8988T (cell line): ENCODE results near the gene ZNF302.
"Not testable (repeated sequence)": the region's sequence is repeated elsewhere in the genome, so short reads cannot be mapped to it uniquely, and the experiment has no call there.

Experiments used
- DNase-seq: peaks from one replicate; pipeline ENCODE4 v3.0.0; 2011

ZNF302 gene

DNA sequence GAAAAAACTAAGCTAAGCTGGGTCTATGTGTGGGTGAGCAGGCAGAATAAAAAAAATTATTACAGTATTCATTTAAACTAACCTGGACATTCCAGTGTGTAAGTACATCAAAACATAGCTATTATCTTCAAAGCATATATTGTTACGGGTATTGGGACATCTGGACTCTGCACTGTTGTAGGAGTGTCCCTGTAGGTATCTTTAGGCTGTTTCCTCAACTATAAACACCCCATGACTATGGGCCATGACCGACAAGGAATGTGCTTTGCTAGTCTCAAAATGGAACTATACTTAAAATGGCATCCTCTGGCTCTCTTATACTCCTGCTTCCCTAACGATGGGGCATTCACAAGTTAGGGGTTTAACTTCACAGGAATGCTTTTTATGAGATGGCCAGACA is 3.9 kb upstream of the ZNF302 start:
- DNase-seq, result no peak

GRCh38 chr19:34675250-34675649 is 2.2 kb upstream of the ZNF302 start:
- DNase-seq, result no peak

- DNase-seq, result no peak
These were observed 1.6 kb upstream of the ZNF302 start for GRCh38 chr19:34675919-34676318.

GRCh38 chr19:34676697-34677385 is 637 bp upstream of the ZNF302 start, which contains the start of gene SCGB2B2:
Gene SCGB2B2, minus strand, starts transcription at chr19:34677159. Its CDS starts 82,596 bp downstream, at chr19:34594563.
- DNase-seq, result peak; percentile 46

- DNase-seq, result no peak
These were observed 571 bp downstream of the ZNF302 start for GRCh38 chr19:34678085-34678412.

GRCh38 chr19:34678421-34678820 is 943 bp downstream of the ZNF302 start:
- no peak for DNase-seq

DNA sequence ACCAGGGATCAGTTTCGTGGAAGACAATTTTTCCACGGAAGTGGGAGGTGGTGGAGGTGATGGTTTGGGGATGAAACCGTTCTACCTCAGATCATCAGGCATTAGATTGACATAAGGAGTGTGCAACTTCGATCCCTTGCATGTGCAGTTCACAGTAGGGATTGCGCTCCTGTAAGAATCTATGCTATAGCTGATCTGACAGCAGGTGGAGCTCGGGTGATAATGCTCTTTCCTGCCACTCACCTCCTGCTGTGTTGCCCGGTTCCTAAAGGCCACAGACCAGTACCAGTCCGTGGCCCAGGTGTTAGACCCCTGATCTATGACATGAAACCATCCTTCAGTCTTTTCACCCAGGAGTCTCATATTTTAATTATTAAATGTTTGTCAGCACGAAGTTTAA is 4.0 kb downstream of the ZNF302 start:
- no peak for DNase-seq

DNA sequence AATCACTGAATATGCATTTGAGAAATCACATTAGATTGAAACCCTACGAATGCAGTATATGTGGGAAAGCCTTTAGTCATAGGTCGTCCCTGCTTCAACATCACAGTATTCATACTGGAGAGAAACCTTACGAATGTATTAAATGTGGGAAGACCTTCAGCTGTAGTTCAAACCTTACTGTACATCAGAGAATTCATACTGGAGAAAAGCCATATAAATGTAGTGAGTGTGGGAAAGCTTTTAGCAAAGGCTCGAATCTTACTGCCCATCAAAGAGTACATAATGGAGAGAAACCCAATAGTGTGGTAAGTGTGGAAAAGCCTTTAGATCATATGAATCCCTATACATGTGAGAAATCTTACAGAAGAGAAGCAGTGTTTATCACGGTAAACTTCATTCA is 7.8 kb downstream of the ZNF302 start:
- not testable (repeated sequence) for DNase-seq

- no peak for DNase-seq
These were observed 9.0 kb downstream of the ZNF302 start for GRCh38 chr19:34686455-34686854.

DNA sequence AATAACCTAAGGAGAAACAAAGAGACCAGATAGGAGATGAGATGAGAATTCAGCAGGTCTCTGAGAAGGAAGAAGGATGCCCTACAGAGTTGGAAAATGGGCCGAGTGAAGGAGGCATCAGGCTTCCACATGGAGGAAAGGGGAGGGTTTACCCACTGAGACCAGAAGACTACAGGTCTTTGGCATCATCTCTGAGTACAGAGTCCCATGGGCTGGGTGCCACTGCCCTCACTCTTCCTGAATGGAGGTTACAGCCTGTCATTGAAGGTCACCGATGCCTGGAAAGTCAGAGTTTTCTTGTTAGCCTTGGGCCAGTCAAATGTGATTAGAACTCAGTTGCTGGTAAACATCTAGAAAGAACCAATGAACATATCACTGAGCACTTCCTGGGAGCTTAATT is 9.9 kb downstream of the ZNF302 start:
- no peak for DNase-seq

GRCh38 chr19:34688592-34688991 is 11.1 kb downstream of the ZNF302 start:
- DNase-seq, result no peak

DNA sequence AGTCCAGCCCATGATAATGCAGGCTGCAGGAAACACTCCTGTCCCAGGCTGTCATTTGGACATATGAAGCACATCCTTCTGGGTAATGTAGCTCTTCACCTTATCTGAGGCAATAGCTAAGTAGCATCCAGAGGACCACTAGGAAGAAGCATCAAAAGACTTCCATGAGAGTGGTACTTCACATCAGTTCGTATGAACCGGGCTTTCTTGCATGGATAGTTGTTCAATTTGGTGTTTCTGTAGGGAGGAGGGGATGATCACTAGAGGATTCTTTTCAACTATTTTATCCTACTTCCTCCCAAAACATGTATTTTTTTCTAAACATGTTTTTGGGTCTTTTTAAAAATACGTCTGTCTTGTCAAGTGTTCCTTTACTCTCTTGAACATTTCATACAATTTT is 12.9 kb downstream of the ZNF302 start:
- DNase-seq, result no peak

DNA sequence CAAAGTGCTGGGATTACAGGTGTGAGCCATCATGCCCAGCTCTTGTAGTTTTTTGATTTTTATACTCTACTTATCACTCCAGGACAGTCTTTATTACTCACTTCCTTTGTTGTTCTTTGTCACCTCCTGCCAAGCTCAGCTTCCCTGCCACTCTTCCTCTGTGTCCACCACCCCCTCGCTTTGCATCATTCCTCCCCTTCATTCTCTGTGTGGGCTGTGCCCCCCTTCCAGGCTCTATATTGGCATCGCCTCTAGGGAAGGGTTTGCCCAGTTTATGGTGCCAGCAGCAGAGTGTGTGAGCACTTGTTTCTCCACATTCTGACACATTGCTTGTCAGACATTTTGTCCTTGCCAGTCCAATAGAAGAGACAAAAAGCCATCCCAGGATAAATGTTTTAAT is 15.1 kb downstream of the ZNF302 start:
- DNase-seq, result no peak

DNA sequence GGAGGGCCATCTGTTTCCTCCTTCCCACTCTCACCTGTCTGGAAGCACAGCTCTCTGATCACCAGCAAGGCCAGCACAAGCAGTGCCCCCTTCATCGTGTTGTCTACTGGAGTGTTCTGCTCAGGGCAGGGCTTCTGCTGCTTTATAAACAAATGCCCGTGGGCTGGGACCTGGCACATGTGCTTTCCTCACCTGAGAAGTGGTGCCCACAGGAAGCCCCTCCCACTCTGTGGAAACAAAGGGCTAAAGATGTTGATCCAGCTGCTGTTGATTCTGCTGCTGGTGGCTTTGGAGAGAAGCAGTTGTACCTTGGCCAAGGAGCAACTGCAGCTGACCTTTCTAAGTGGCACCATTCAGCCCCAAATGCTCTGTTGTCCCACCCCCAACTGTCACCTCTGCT is 30.2 kb downstream of the ZNF302 start:
- no peak for DNase-seq

- DNase-seq, result no peak
These were observed 34.4 kb downstream of the ZNF302 start for GRCh38 chr19:34711890-34712289.

- no peak for DNase-seq
These were observed 35.1 kb downstream of the ZNF302 start for GRCh38 chr19:34712395-34713261.

DNA sequence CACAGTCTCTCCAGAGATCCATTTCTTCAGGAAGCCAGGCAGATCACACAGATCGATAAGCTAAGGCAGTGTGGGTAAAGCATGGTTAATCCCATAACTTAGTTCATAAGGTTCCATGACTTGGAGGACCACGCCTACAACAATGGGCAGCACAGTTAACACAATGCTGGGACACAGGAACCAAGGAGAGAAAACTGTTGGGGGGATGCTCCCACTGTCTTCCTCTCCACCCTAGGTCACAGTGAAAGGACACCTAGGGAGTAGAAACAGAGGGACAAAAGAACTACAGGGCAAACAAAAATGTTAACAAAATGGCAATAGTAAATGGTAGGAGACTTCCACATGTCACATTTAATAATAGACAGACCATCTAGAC is 35.8 kb downstream of the ZNF302 start:
- DNase-seq, result no peak

GRCh38 chr19:34715357-34715756 is 37.9 kb downstream of the ZNF302 start:
- no peak for DNase-seq

DNA sequence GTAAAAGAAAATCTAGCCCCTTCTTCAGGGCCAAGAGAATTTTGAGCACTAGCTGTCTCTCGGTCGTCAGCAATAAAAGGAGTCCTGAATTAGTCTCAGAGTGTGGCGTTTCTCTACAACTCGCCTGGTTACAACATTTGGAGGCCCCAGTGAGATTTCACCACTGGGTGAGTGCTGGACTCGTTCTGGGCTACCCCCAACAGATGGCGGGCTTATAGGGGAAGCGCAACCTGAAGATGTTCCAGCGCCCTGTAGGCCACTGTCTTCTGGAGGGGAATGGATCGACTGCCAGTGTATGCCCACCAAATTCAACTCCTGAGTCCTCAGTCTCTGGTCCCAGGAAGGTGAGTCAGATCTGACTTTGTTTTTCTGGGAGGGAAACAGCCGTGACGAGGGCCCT is 44.9 kb downstream of the ZNF302 start:
- no peak for DNase-seq

- no peak for DNase-seq
These were observed 47.9 kb downstream of the ZNF302 start for GRCh38 chr19:34725400-34725799.

GRCh38 chr19:34731019-34731829 is 53.7 kb downstream of the ZNF302 start:
- DNase-seq, result no peak

GRCh38 chr19:34731964-34732363 is 54.5 kb downstream of the ZNF302 start:
- no peak for DNase-seq

GRCh38 chr19:34732612-34733211 is 55.2 kb downstream of the ZNF302 start:
- no peak for DNase-seq
